Panc1 (cell line): ENCODE measurements around the gene MACF1.

Experiments used
- POLR2AphosphoS5 ChIP-seq: IDR thresholded peaks from 2 replicates; pipeline ENCODE4 v1.6.1; 2012; ENCODE audit warnings: mild to moderate bottlenecking, low read depth, low read length, moderate library complexity
- TCF7L2 ChIP-seq: IDR thresholded peaks from 2 replicates; pipeline ENCODE4 v1.6.1; 2011; ENCODE audit warnings: mild to moderate bottlenecking, low read depth, low read length, inconsistent platforms
- TF ChIP-seq, protein P1 (sequence below): fragments of 450-650 bp; IDR thresholded peaks from 2 replicates; pipeline ENCODE4 v1.5.1; 2017; ENCODE audit warnings: mild to moderate bottlenecking
- TF ChIP-seq, protein P2 (sequence below), 2 experiments: IDR thresholded peaks; 2 replicates each; pipeline ENCODE4 v1.6.1; 2011 to 2012; ENCODE audit warnings: low read depth in 2 of 2, control low read depth in 1 of 2, low read length in 1 of 2, mild to moderate bottlenecking in 1 of 2, moderate library complexity in 1 of 2; ENCODE audit not compliant: insufficient read depth in 1 of 2

DNA sequence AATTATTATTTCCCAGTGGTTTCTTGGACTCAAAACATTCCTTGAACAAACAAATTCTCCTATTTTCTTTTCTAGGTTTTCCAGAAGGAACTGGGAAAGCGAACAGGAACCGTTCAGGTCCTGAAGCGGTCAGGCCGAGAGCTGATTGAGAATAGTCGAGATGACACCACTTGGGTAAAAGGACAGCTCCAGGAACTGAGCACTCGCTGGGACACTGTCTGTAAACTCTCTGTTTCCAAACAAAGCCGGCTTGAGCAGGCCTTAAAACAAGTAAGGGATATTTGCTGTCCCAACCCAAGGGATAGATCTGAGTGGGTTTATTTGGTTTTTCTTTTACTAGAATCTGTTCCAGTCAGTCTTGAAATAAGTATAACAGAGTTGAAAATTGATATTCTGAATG, 247.6 kb downstream of the MACF1 start:
- TF ChIP-seq, protein P1, sequence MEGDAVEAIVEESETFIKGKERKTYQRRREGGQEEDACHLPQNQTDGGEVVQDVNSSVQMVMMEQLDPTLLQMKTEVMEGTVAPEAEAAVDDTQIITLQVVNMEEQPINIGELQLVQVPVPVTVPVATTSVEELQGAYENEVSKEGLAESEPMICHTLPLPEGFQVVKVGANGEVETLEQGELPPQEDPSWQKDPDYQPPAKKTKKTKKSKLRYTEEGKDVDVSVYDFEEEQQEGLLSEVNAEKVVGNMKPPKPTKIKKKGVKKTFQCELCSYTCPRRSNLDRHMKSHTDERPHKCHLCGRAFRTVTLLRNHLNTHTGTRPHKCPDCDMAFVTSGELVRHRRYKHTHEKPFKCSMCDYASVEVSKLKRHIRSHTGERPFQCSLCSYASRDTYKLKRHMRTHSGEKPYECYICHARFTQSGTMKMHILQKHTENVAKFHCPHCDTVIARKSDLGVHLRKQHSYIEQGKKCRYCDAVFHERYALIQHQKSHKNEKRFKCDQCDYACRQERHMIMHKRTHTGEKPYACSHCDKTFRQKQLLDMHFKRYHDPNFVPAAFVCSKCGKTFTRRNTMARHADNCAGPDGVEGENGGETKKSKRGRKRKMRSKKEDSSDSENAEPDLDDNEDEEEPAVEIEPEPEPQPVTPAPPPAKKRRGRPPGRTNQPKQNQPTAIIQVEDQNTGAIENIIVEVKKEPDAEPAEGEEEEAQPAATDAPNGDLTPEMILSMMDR = no peak
- TF ChIP-seq POLR2AphosphoS5 (no peak), TCF7L2 (no peak)
- TF ChIP-seq, protein P2, sequence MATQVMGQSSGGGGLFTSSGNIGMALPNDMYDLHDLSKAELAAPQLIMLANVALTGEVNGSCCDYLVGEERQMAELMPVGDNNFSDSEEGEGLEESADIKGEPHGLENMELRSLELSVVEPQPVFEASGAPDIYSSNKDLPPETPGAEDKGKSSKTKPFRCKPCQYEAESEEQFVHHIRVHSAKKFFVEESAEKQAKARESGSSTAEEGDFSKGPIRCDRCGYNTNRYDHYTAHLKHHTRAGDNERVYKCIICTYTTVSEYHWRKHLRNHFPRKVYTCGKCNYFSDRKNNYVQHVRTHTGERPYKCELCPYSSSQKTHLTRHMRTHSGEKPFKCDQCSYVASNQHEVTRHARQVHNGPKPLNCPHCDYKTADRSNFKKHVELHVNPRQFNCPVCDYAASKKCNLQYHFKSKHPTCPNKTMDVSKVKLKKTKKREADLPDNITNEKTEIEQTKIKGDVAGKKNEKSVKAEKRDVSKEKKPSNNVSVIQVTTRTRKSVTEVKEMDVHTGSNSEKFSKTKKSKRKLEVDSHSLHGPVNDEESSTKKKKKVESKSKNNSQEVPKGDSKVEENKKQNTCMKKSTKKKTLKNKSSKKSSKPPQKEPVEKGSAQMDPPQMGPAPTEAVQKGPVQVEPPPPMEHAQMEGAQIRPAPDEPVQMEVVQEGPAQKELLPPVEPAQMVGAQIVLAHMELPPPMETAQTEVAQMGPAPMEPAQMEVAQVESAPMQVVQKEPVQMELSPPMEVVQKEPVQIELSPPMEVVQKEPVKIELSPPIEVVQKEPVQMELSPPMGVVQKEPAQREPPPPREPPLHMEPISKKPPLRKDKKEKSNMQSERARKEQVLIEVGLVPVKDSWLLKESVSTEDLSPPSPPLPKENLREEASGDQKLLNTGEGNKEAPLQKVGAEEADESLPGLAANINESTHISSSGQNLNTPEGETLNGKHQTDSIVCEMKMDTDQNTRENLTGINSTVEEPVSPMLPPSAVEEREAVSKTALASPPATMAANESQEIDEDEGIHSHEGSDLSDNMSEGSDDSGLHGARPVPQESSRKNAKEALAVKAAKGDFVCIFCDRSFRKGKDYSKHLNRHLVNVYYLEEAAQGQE (IDR thresholded peaks at IDR 0.05; ENCODE audit: insufficient read depth in 1 of 2, low read depth in 2 of 2, low read length in 1 of 2) = no peak
